C4-2B (cell line): Measurements from ENCODE around the gene ZNHIT1.

Source experiments
- H3K27ac ChIP-seq: fragments of 450-650 bp; 2 replicates; pipeline ENCODE4 v1.5.1; 2017
- CTCF ChIP-seq: fragments of 450-650 bp; conservative IDR thresholded peaks from 2 replicates; pipeline ENCODE4 v1.5.1; 2017; ENCODE audit warnings: mild to moderate bottlenecking
- ZFX ChIP-seq: fragments of 450-650 bp; IDR thresholded peaks from 2 replicates; pipeline ENCODE4 v1.6.1; 2017

ZNHIT1 gene

GRCh38 chr7:101217388-101218235, at the start of gene ZNHIT1, which contains the start of gene PLOD3:
ZNHIT1 (plus strand) TSS chr7:101218165; CDS start chr7:101218196, 31 bp downstream.
PLOD3 (minus strand) TSS chr7:101217581; CDS start chr7:101217274, 307 bp downstream.
- peak within 1 kb of the TSS; percentile 85 for H3K27ac ChIP-seq
- TF ChIP-seq ZFX (0 out of 2 replicates have a peak, but pooled peaks have one; percentile 38), CTCF (no peak)

GRCh38 chr7:101168412-101169049, 49.4 kb upstream of the ZNHIT1 start:
- H3K27ac ChIP-seq, result no peak overlapping the region
- no peak for TF ChIP-seq CTCF
- TF ChIP-seq ZFX, result no peak

GRCh38 chr7:101169110-101169837, 48.7 kb upstream of the ZNHIT1 start:
- TF ChIP-seq CTCF, result 0 out of 2 replicates have a peak, but pooled peaks have one; percentile 34
- no peak for TF ChIP-seq ZFX
- no peak overlapping the region for H3K27ac ChIP-seq

- TF ChIP-seq CTCF (peak; percentile 99), ZFX (no peak)
Measured at GRCh38 chr7:101169838-101170551, 48.0 kb upstream of the ZNHIT1 start.

GRCh38 chr7:101170617-101171441, 47.1 kb upstream of the ZNHIT1 start:
- H3K27ac ChIP-seq, result no peak overlapping the region
- TF ChIP-seq CTCF (no peak), ZFX (no peak)

More at GRCh38 chr7:101169838-101170551, 48.0 kb upstream of the ZNHIT1 start:
- H3K27ac ChIP-seq, result no peak overlapping the region

- TF ChIP-seq ZFX, result no peak
- TF ChIP-seq CTCF, result no peak; the same call in 1 of the 2 replicates
- no peak overlapping the region for H3K27ac ChIP-seq
Measured at GRCh38 chr7:101171442-101171837, 46.5 kb upstream of the ZNHIT1 start.
